AG10803 (cell line): ENCODE data around the gene MAN2A1.

Experiments used
- DNase-seq: peaks from one replicate; pipeline ENCODE4 v3.0.0; 2010; ENCODE audit warnings: low read depth
- H3K4me3 ChIP-seq: 2 replicates; pipeline ENCODE4 v1.5.1; 2011; ENCODE audit warnings: mild to moderate bottlenecking, low read length, control low read depth
- TF ChIP-seq, protein P1 (sequence below): conservative IDR thresholded peaks from 2 replicates; pipeline ENCODE4 v1.5.1; 2011; ENCODE audit warnings: mild to moderate bottlenecking, low read length, control low read depth, inconsistent platforms

Gene MAN2A1

DNA sequence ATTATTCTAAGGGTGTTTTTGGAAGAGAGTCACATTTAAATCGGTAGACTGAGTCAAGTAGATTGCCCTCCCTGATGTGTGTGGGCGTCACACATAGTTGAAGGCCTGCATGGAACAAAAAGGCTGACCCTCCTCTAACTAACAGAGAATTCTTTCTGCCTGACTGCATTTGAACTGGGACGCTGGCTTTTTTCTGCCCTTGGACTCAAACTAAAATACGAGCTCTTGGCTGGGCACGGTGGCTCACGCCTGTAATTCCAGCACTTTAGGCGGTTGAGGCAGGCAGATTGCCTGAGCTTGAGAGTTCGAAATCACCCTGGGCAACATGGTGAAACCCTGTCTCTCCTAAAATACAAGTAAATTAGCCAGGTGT lies 209.4 kb downstream of the MAN2A1 start:
- TF ChIP-seq, protein P1, sequence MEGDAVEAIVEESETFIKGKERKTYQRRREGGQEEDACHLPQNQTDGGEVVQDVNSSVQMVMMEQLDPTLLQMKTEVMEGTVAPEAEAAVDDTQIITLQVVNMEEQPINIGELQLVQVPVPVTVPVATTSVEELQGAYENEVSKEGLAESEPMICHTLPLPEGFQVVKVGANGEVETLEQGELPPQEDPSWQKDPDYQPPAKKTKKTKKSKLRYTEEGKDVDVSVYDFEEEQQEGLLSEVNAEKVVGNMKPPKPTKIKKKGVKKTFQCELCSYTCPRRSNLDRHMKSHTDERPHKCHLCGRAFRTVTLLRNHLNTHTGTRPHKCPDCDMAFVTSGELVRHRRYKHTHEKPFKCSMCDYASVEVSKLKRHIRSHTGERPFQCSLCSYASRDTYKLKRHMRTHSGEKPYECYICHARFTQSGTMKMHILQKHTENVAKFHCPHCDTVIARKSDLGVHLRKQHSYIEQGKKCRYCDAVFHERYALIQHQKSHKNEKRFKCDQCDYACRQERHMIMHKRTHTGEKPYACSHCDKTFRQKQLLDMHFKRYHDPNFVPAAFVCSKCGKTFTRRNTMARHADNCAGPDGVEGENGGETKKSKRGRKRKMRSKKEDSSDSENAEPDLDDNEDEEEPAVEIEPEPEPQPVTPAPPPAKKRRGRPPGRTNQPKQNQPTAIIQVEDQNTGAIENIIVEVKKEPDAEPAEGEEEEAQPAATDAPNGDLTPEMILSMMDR: no peak
- DNase-seq: no peak
- H3K4me3 ChIP-seq: no peak overlapping the region

DNA sequence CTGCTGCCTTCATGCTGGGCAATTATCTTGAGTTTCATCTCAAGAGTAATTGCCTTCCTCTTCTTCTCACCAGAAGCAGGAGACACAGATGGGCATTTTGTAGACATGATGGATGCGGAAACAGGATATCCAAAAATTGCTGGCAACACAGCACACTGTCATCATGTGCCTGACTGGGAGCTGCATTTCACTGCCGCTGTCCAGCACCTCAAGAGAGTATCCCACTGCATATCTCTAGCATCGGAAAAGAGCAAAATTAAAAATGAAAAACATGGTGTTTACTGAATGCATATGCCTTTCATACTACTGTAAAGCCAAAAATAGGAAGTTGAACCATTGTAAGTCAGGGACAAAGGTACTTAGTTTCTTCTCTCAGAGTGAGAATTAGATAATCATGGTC lies 210.7 kb downstream of the MAN2A1 start:
- TF ChIP-seq, protein P1: no peak
- H3K4me3 ChIP-seq: no peak overlapping the region
- no peak for DNase-seq

DNA sequence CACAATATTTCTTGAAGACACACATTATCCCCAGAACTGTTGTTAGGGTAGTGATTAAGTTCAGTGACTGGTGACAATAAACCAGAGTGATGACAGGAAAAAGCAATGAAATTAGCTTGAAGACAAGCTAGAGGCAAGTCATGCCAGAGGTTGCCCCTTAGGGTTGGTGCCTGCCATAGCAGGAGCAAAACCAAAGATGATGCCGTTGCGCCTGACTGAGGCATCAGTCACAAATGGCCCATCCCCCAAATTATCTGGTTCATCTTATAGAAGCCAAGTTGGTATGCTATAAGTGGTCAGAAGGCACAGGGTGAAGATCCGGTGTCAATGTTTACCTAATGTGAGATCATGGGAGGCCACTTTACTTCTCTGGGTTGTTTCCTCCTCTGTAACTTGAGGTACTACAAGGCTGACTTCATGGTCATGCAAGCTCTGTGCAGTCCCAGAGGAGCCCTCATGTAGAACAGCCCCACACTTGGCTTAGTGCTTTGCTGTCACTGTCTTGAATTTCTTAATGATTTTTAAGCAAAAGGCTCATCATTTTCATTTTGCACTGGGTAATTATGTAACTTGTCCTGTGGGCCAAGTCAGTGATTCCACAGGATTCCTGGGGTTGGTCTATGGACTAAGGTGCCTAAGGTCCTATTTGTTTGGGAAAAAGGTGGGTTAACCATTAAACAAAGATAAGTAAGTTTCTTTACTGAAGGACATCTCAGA lies 211.3 kb downstream of the MAN2A1 start:
- no peak for DNase-seq
- TF ChIP-seq, protein P1: no peak
- H3K4me3 ChIP-seq: no peak overlapping the region

DNA sequence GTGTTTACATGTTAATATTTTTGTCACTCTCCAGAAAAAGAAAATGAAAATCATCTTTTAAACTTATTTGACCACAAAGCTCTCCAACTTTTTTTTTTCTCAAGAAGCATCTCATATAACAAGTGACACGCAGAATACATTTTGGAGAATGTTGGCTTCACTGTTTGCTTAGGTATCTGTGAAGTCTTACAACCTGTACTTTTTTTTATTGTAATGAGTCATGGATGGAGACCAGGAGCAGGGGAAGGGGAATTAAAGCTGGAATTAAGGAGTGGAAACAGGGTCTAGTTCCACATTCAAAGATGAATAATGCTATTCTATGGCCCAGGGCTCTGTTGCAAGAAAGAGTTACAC lies 211.9 kb downstream of the MAN2A1 start:
- no peak overlapping the region for H3K4me3 ChIP-seq
- DNase-seq: no peak
- TF ChIP-seq, protein P1: no peak

DNA sequence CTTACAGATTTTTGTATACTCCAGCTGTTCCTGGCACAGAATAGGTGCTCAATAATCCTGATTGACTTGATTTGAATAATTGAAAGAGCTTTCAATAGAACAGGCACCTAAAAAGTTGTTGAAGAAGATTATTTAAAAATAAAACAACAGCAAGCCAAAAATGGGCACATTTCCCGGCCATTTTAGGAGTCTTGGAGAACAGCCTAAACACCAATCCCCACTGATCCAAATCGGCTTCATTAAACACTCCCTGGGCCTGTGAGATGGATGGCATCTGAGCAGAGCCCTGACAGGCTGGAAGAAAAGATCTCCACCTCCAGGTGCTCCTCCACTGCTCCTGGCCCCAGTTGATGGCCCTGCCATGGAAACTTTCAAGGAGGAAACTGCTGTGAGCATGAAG lies 213.3 kb downstream of the MAN2A1 start:
- no peak overlapping the region for H3K4me3 ChIP-seq
- DNase-seq: no peak
- TF ChIP-seq, protein P1: no peak

DNA sequence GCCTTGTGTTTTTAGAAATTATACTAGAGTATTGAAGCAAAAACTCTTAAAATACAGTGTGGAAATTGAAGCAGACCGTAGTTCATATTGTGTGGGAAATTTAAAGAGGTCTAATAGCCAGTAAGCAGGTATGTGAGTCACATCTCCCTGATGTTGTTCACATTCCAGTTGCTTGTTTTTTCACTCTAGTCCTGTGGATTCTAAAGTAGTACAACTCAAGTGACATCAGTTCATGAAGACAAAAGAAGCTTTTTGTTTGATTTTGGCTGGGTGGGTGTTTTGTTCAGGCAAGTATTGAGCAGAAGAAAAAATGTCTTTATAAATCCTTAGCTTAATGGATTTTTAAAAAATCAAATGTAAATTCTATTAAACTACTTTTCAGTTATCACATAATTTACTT lies 216.2 kb downstream of the MAN2A1 start:
- TF ChIP-seq, protein P1: no peak
- H3K4me3 ChIP-seq: no peak overlapping the region
- no peak for DNase-seq

DNA sequence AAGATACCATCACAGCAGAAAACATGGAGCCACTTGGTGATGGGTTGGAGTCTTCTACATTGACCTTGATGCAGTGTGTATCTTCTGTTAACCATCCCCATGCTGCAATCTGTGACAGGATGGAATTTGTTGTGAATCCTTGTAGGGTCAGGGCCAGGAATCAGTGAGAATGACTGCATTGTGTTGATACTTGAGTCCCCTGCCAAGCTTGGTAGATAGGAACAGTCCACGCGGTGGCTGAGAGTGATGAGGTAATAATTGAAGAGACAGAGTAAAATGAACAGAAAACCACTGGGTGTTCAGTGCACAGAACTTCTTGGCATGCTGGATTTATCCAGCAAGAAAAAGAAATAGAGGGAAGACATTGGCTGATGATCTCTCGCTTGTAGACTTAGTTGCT lies 217.5 kb downstream of the MAN2A1 start:
- peak; percentile 38 for DNase-seq
- no peak overlapping the region for H3K4me3 ChIP-seq
- TF ChIP-seq, protein P1: no peak
